ENCODE results near the gene SNAPIN. TPM values are rescaled to one million over a fixed set of nuclear protein-coding genes. Genes with fewer than 3 reads are reported as not detected.
A peak's percentile ranks its signal among the peaks of the same experiment; 100 is the strongest.
"Not testable (repeated sequence)": the region's sequence is repeated elsewhere in the genome, so short reads cannot be mapped to it uniquely, and the experiment has no call there.

The SNAPIN gene
- total and polyA plus RNA-seq, 9 of the 15 experiments (the other 6 are each of a cell fraction or from before 2014, with no cell fraction given) = 11.2 to 43.9 (median 32.3) TPM

GRCh38 chr1:153668672-153669071, 10.2 kb downstream of the SNAPIN start:
- BruUV-seq (replicated peaks); H3K27me3 ChIP-seq (ENCODE audit: control insufficient read depth in 2 of 2, insufficient read depth in 2 of 2, low read length in 2 of 2); H3K27ac ChIP-seq (ENCODE audit: extremely low read depth, low read depth, low read length); H3K4me3 ChIP-seq; DNase-seq (ENCODE audit: extremely low read depth in 1 of 4, low spot score in 3 of 4); ATAC-seq; H3K9me3 ChIP-seq (replicated peaks; ENCODE audit: control insufficient read depth, insufficient read depth, low read depth, low read length); H4K20me1 ChIP-seq (replicated peaks; ENCODE audit: control insufficient read depth, insufficient read depth, low read length); H3K9me1 ChIP-seq (ENCODE audit: control insufficient read depth, insufficient read depth, low read length); in situ Hi-C loops (cut with MboI); H3K4me2 ChIP-seq (ENCODE audit: insufficient read depth, low read length); H3K4me1 ChIP-seq (replicated peaks in 1 of 2; ENCODE audit: control insufficient read depth in 2 of 2, insufficient read depth in 2 of 2, low read length in 2 of 2); FAIRE-seq; intact Hi-C loops (cut with micrococcal nuclease); CTCF ChIA-PET (ENCODE audit: low intra/inter-chr PET ratio); H2AFZ ChIP-seq (ENCODE audit: low read depth, low read length); H3K9ac ChIP-seq (ENCODE audit: insufficient read depth in 1 of 2, low read depth in 2 of 2, low read length in 2 of 2): not testable (repeated sequence)
- POLR2A ChIA-PET = interaction anchor here (0.7 to 4.8 kb wide), 2 partner anchors 10 to 61 kb away, joined by 3 to 26 read pairs; partner anchors contain the start of gene SNAPIN
- Histone ChIP-seq H3K79me2 (ENCODE audit: control insufficient read depth, insufficient read depth, low read length) (peaks cover 37% of the 10 kb centered on the region), H3K36me3 (ENCODE audit: control insufficient read depth, insufficient read depth, low read length) (peaks cover 68% of the 10 kb centered on the region)
- 96% methylated on average over 6 of the region's 8 CpGs for WGBS (ENCODE audit: insufficient coverage, low coverage, missing lambda C conversion rate)
- peak; percentile 42 for TF ChIP-seq RBFOX2 (IDR thresholded peaks at IDR 0.05; ENCODE audit: low read depth, low read length)
- TF ChIP-seq ZNF121 (CRISPR knock-in tag; conservative IDR thresholded peaks at IDR 0.05) = peak; percentile 82

DNA sequence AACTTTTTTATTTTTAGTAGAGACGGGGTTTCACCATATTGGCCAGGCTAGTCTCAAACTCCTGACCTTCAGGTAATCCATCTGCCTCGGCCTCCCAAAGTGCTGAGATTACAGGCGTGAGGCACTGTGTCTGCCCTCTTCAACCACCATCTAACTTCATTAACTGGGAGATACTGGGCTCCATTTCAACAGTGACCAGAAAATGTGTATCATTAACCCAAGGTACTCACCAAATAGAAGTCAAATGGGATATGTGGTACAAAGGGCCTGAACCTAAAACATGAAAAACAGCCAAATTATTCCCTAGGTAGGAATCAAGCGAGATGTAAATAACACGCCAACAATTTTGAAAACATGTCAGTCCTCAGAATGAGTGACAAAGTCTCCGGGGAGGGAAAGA, 11.1 kb downstream of the SNAPIN start:
- peaks cover 37% of the 10 kb centered on the region for H3K79me2 ChIP-seq (ENCODE audit: control insufficient read depth, insufficient read depth, low read length)
- no peak for FAIRE-seq
- no peaks in the 10 kb centered on the region for H3K27me3 ChIP-seq (ENCODE audit: control insufficient read depth in 2 of 2, insufficient read depth in 2 of 2, low read length in 2 of 2)
- ChIA-PET POLR2A (interaction anchor here (0.7 to 4.8 kb wide), 3 partner anchors 11 to 321 kb away, joined by 3 to 26 read pairs (median 4); partner anchors contain the start of gene SNAPIN), CTCF (ENCODE audit: low intra/inter-chr PET ratio) (no interaction called here)
- peaks cover 0 to 4% of the 10 kb centered on the region in 2 experiments; a peak in 3 of 5 replicates for H3K4me1 ChIP-seq (replicated peaks in 1 of 2; ENCODE audit: control insufficient read depth in 2 of 2, insufficient read depth in 2 of 2, low read length in 2 of 2)
- H4K20me1 ChIP-seq (replicated peaks; ENCODE audit: control insufficient read depth, insufficient read depth, low read length) = no peaks in the 10 kb centered on the region
- no peaks in the 10 kb centered on the region for H3K9me1 ChIP-seq (ENCODE audit: control insufficient read depth, insufficient read depth, low read length)
- H3K4me3 ChIP-seq = peak overlapping the region; percentile 94
- H3K9me3 ChIP-seq (replicated peaks; ENCODE audit: control insufficient read depth, insufficient read depth, low read depth, low read length) = no peaks in the 10 kb centered on the region
- TF ChIP-seq, protein P1, sequence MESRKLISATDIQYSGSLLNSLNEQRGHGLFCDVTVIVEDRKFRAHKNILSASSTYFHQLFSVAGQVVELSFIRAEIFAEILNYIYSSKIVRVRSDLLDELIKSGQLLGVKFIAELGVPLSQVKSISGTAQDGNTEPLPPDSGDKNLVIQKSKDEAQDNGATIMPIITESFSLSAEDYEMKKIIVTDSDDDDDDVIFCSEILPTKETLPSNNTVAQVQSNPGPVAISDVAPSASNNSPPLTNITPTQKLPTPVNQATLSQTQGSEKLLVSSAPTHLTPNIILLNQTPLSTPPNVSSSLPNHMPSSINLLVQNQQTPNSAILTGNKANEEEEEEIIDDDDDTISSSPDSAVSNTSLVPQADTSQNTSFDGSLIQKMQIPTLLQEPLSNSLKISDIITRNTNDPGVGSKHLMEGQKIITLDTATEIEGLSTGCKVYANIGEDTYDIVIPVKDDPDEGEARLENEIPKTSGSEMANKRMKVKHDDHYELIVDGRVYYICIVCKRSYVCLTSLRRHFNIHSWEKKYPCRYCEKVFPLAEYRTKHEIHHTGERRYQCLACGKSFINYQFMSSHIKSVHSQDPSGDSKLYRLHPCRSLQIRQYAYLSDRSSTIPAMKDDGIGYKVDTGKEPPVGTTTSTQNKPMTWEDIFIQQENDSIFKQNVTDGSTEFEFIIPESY (CRISPR knock-in tag; IDR thresholded peaks at IDR 0.05) = 0 out of 2 replicates have a peak, but pooled peaks have one; percentile 9
- no peak for TF ChIP-seq ZNF586 (CRISPR knock-in tag; conservative IDR thresholded peaks at IDR 0.05)
- in situ Hi-C loops (cut with MboI) = loop anchor here (5.0 kb wide), 1 partner anchor 108 kb away; the partner anchor contains the start of gene SLC27A3
- peak overlapping the region; percentile 96 to 98; a peak in 3 of 4 replicates for H3K9ac ChIP-seq (ENCODE audit: insufficient read depth in 1 of 2, low read depth in 2 of 2, low read length in 2 of 2)
- peak overlapping the region; percentile 92 for H3K27ac ChIP-seq (ENCODE audit: extremely low read depth, low read depth, low read length)
- intact Hi-C loops (cut with micrococcal nuclease) = loop anchor here (5.0 kb wide), 2 partner anchors 157 to 318 kb away; partner anchors contain the start of gene RAB13
- no peak for ATAC-seq
- no peak for DNase-seq (ENCODE audit: extremely low read depth in 1 of 4, low spot score in 3 of 4)
- peaks cover 58% of the 10 kb centered on the region for H3K36me3 ChIP-seq (ENCODE audit: control insufficient read depth, insufficient read depth, low read length)
- WGBS (ENCODE audit: insufficient coverage, low coverage, missing lambda C conversion rate) = 42% methylated on average over 6 of the region's 6 CpGs
- BruUV-seq (replicated peaks) = no TSS peak
- no peak overlapping the region for H2AFZ ChIP-seq (ENCODE audit: low read depth, low read length)
- H3K4me2 ChIP-seq (ENCODE audit: insufficient read depth, low read length) = peak overlapping the region; percentile 98

Measured in K562 (cell line).